Ishikawa (cell line): ENCODE measurements around the gene SPSB4.

Experiments used
- CEBPB ChIP-seq: IDR thresholded peaks from 2 replicates; pipeline ENCODE4 v1.6.1; 2012
- EGR1 ChIP-seq: IDR thresholded peaks from 2 replicates; pipeline ENCODE4 v1.6.1; 2012
- EP300 ChIP-seq: IDR thresholded peaks from 2 replicates; pipeline ENCODE4 v1.6.1; 2012; ENCODE audit warnings: borderline replicate concordance
- TAF1 ChIP-seq: IDR thresholded peaks from 2 replicates; pipeline ENCODE4 v1.6.1; 2012; ENCODE audit warnings: low read depth, mild to moderate bottlenecking
- YY1 ChIP-seq: IDR thresholded peaks from 2 replicates; pipeline ENCODE4 v1.6.1; 2012; ENCODE audit warnings: low read depth

DNA sequence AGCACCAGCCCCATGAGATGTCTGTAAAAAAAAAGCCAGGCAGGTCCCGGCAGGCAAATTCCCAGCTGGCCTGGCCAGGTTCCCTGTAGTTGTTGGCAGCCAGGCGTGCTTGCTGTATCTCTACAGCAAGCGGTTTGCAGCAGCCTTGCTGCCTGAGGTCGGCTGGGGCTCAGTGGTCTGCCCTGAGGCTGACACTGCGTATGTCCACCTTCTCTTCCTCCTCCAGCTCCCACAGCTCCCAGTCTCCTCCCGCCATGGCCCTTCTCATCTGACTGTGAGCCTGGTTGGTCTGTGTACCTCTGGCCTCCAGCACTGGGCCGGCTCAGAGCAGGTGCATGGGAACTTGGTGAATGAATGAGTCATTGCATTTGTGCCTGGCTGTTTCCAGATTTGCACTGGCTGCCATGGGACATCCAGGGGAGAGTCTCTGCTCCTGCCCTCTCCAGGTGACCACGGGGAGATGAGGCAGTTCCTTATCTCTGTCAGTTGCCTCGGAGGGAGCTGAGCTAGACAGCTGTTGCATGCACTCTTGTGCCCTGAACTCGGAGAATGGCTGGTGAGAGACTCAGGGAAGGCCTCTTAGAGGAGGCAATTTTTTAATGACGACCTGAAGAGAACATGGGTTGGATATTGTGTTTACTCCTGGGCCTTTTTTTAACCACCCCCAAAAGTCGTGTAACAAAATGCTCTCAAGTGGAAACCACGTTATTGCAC, 43.0 kb downstream of the SPSB4 start:
- TF ChIP-seq CEBPB (no peak), EP300 (no peak), TAF1 (no peak), EGR1 (no peak), YY1 (no peak)
